Inflammatory macrophage (primary cell): ENCODE results near the gene ERI3.

Source experiments
- DNase-seq, 2 donors: peaks; one replicate each; pipeline ENCODE4 v3.0.0-alpha.2; 2020 to 2022
- total RNA-seq, 18 experiments: gene quantifications; one replicate each; lab custom pipeline; 2026; ENCODE audit warnings: mixed read lengths in 6 of 18, inconsistent platforms in 2 of 18; lab: John Stamatoyannopoulos, UW

ERI3 gene, protein sequence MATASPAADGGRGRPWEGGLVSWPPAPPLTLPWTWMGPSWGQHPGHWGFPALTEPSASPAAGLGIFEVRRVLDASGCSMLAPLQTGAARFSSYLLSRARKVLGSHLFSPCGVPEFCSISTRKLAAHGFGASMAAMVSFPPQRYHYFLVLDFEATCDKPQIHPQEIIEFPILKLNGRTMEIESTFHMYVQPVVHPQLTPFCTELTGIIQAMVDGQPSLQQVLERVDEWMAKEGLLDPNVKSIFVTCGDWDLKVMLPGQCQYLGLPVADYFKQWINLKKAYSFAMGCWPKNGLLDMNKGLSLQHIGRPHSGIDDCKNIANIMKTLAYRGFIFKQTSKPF
- total RNA-seq = 8.9 to 25.3 (median 18.6) reads per million in 18 experiments

GRCh38 chr1:44354840-44355581, at the start of gene ERI3:
Gene ERI3 (minus strand): TSS chr1:44355257. CDS start chr1:44355026, 231 bp downstream.
- peak; percentile 97 to 98 for DNase-seq

DNA sequence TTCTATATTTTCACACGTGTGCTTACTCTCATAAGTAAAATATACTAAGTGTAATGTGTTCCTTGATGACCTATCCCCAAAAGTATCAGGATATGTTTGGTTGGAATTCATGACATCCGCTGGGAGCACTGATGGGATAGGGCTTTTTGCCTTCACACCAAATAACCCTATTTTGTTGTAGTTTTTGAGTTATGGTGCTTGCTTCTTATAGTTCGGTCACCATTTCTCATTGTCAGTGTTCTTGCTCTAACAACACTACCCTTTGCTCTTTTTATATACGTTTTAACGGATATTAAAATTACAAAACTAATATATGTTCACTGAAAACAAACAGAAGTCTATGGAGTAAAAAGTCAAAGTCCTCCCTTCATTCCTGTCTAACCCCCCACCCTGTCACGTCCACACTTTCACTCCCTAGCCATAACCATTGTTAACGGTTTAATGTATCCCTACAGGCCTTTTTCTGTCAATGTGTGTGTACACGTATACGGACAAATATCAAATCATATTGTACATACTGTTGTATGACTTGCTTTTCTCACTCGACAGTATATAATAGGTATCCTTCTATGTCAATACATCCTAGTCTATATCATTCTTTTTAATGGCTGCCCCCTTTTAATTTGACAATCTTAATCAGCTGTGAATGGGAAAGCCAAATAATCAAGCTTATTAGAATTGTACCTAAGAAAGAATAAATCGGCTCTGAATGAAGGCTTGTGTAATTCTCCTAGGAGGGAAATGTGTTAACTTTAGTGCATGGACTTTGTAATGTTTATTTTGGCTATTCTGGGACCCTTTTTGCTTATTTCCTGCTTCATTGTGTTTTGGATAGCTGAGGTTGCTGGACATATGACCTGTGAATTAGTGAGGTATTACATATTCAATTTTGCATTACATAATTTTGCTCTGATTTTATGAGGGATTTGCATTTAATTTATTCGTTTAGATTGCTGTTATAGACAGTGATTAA, 46.5 kb upstream of the ERI3 start:
- DNase-seq = no peak

GRCh38 chr1:44390277-44390676, 35.2 kb upstream of the ERI3 start:
- DNase-seq = no peak

DNA sequence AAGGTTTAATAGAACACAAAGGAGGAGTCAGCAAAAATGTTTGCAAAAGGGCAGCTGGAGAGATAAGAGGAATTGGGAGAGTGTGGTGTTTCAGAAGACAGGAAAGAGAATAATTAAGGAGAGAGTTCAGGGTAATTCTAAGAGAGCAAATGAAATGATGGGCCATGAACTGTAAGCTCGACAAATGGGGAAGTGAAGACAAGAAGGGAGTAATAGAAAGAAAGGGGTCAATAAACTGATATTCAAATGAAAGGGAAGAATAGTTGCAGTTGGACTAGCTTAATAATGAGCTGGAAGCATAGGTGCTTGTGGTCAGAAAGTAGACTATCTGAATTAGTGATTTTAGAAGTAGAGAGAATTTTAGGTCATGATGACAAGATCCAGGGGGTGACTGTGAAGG, 34.4 kb upstream of the ERI3 start:
- no peak for DNase-seq

DNA sequence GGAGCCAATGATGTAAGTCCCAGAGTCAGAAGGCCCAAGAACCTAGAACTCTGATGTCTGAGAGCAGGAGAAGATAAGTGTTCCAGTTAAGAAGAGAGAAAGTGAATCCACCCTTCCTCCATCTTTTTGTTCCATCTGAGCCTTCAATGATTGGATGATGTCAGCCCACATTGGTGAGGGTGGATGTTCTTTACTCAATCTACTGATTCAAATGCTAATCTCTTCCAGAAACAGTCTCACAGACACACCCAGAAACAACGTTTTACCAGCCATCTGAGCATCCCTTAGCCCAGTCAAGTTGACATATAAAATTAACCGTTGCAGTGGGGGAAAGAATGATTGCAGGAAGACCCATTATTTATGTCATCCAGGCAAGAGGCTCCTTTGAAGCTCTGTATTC, 33.5 kb upstream of the ERI3 start:
- DNase-seq = no peak

GRCh38 chr1:44380666-44381177, 25.7 kb upstream of the ERI3 start:
- no peak for DNase-seq

GRCh38 chr1:44377925-44378784, 23.1 kb upstream of the ERI3 start:
- peak; percentile 68 for DNase-seq

DNA sequence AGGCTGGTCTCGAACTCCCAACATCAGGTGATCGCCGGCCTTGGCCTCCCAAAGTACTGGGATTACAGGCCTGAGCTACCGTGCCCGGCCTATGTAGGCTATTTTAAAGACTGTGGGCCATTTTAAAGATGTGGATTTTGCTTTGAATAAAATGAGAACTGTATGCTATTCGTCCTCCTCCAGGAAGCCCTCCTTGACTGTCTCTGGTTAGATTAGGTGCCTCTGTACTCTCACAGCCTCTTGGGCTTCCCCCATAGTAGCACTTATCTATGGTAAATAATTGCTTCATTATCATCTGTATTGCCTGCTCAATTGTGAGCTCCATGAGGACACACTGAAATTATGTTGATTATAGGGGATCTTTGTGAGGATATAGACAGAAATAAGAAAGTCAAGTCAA, 20.5 kb upstream of the ERI3 start:
- DNase-seq = no peak

DNA sequence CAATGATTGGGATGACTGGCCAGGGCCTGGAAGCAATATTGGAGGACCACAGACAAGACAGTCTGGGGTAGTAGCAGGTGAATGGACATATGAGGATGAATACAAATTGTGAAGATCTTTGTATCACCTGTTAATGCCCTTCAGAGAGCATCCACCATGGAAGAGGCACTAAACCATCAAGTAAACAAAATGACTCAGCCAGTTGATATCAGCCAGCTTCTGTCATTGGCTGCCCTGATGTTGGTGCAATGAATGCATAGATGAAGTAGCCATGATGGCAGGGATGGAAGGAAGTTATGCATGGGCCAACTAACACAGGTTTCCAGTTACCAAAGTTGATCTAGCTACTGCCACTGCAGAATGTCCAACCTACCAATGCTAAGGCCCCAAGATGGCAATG, 16.1 kb upstream of the ERI3 start:
- no peak for DNase-seq

DNA sequence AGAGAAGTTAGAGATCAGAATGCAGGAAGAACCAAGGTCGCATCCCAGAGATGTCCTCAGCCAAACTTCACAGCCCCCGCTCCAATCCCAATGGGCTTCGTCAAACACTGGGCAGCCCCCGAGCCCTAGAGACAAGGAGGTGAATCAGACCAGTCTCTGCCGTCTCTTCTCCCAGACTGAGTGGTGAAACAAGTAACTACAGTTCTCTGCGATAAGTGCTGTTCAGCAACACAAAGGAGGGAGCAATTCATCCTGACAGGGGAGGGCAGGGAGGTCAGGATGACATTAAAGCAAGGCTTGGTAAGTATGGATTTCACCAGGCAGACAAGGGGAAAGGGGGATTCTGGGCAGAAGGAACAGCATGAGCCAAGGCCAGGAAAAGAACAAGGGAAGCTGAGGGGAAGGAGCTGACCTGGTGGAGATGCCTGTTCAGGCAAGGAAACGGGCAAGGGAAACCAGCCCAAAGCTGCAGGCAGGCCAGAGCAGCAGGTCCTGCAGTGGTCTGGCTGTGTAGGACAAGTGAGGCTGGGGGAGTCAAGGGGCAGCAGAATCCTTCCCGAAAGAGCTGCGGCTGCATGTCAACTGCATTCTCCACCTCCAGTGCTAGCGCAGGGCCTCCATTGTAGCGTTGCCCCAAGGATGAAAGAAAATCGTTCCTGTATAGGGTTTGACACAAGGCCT, 13.6 kb upstream of the ERI3 start:
- no peak for DNase-seq

- DNase-seq = no peak
These were observed 12.9 kb upstream of the ERI3 start for GRCh38 chr1:44367944-44368343.

DNA sequence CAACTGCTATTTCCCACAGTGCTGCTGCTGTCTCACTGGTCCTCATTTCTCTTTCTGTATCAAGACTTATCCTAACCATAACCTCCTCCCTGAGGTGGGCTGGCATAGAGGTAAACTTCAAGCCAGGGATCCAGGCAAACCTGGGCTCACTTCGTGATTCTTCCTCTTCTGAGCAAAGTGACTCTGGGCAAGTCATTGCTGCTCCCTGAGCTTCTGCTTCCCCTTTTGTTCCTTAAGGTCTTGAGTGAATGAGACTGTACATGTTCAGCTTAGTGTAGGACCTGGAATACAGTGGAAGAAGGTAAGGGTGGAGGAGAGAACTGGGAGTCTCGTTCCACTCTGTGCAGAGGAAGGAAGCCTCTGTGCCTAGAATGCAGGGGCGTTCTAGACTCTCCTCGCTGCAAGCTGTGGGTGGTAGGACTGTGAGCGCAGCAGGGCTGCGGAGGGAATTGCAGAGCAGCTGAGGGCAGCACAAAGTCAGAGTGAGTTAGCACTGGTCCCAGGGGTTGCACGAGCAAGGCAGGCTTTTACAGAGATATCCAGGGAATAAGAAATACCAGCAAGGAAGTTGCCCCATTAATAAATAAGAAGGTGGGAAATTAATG, 11.4 kb upstream of the ERI3 start:
- peak; percentile 41 to 42 for DNase-seq

GRCh38 chr1:44361478-44361877, 6.4 kb upstream of the ERI3 start:
- DNase-seq = no peak

DNA sequence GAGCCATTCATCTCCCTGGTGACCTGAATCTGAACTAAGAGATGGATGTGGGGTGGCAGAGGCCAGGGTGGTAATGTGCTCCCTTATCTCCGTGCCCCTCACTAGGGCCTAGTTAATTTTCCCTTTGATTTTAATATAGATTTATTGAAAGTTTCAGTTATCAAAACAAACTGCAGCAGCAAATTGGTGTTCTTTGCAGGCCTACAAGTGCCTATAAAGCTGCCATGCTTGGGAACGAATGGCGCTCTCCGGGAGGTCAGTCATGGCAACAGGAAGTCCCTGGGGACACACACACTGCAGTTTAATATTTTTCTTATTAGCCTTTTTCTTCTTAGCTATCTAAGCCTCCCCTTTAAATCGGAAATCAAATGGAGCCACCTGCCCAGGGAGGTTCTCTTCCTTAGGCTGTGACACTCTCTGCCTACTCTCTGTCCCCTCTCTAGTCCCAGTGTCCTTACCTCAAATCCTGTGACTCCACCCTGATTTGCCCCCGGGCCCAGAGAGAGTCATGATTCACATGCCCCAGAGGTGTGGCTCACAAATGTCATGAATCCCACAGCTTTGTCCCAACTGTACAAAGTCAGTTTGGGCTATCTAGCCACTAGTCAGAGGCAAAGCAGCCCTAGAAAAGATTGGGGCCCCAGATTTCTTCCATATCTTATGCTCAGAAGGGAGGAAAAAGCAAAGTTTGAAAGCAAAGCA, 4.3 kb upstream of the ERI3 start:
- DNase-seq = no peak

DNA sequence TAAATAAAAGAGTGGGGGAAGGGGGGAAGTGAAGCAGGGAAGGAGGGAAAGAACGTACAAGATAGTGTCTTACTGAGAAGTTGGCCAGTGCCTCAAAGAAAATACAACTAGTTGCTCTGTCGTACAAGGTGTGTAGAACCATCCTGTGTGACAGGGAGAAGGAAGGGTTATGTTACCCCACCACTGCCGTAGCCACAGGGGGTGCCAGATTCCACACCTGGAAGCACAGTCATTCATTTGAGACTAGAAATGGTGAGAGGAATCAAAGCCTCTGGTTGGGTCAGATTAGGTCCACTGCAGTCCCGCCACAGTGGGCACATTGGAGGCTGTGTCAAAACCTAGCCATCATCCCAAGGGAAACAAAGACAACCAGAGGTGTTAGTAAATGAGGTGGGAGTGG, 2.7 kb upstream of the ERI3 start:
- no peak for DNase-seq

DNA sequence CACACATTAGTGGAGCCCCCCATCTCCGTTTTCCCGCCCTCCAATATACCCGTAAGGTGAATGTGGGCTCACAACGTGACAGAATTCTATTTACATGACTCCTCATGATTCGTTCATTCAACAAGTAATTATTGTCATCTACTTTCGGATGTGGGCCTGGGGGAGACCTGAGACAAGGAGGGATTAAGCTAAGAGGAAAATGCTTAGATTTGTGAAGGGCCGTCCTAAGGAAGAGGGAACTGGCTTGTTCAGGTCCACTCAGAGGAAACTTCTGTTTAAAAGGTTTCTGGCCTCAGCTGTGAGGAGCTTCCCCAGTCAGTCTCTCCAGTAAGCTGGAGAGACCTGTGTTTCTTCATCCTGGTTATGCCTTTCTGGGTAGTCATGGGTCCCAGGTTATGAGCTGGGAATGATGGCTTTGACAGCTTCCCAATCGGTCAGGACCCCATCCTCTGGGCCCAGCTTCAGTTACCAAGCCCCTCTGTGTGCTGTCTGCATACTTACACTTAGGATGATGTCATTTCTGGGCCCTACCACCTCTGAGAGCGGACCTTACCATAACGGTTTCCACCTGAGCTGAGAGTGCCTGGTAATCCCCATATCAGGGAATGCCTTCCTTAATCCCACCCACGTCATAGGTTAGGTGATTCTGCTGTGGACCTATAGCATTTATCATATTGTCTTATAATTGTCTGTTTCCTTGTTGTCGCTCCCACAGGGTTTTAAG, 687 bp upstream of the ERI3 start:
- no peak for DNase-seq

GRCh38 chr1:44354268-44354839, 703 bp downstream of the ERI3 start:
- DNase-seq = no peak

DNA sequence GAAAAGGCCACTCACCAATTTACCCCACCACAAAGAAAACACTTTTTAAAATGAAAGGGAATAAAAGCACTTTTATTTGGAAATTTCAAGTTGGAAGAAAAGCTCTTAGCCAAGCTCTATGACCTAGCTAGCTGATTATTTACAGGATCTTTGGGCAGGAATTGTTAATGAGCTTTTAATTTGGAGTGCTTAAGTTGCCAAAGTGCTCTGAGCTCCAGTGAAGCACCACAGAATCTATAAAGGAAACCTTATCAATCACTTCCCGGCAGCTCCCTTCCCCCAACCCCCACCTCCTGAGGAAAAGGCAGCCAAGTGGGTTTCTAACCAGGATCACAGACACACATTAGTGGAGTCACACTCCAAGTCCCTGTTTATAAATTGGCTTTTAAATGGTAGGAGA, 1.5 kb downstream of the ERI3 start:
- no peak for DNase-seq

GRCh38 chr1:44351289-44351688, 3.8 kb downstream of the ERI3 start:
- no peak for DNase-seq
